ENCODE data around the gene KCNK18.

KCNK18 gene

GRCh38 chr10:117240621-117241529, 43.6 kb downstream of the KCNK18 start, which contains the start of gene SLC18A2:
Gene SLC18A2 (plus strand): TSS chr10:117241114. CDS start chr10:117241694, 580 bp downstream.
- 2 to 3% methylated on average over 49 to 54 of the region's 93 CpGs for WGBS, 2 experiments (ENCODE audit: insufficient coverage in 2 of 2)
- Histone ChIP-seq H3K4me3 (ENCODE audit: extremely low read depth, insufficient read depth, low read length, poor library complexity, severe bottlenecking) (peak within 1 kb of the TSS; percentile 29), H3K27ac (ENCODE audit: low read depth, low read length, severe bottlenecking) (no peak within 1 kb of the TSS), H3K36me3 (ENCODE audit: control insufficient read depth, insufficient read depth, low read length) (no peaks in the 10 kb centered on the region), H3K9me3 (ENCODE audit: control insufficient read depth, low read length) (no peaks in the 10 kb centered on the region), H3K4me1 (ENCODE audit: control insufficient read depth, insufficient read depth, low read length, poor library complexity, severe bottlenecking) (no peaks in the 10 kb centered on the region)

DNA sequence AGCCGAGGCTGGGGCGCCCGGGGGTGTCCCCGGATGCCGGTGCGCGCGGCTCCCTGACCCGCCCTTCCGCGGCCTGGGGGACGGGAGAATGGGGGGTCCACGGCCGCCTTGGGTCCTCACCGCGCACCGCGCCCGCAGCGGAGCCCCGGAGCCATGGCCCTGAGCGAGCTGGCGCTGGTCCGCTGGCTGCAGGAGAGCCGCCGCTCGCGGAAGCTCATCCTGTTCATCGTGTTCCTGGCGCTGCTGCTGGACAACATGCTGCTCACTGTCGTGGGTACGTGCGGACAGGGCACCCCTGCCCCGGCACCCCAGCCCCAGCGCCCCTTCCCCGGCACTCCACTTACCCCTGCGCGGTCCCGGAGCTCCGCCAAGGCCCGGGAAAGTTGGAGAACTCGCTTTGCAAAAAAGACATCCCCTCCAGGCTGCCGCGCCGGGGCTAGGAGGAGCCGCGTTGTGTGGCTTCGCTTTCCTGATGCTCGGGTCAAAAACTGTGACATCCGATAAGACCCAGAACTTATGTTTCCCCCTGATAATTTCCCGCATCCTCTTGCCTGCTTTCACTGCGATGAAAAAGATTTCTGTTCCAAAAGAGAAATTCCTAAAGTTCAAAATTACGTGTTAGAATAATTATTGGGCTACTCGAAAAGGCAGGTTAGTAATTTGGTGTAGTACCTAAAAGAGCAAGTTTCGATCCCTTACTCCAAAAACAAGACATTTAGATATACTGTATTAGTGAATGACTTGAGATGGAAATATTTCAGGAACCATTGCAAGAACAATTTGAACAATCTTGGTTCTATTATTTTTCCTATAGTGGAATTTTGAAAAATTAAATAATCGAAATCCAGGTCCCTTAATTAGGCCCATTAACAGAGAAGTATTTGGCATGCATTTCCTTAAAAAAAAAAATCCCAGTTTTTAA, 44.5 kb downstream of the KCNK18 start:
- no peaks in the 10 kb centered on the region for H3K36me3 ChIP-seq (ENCODE audit: control insufficient read depth, insufficient read depth, low read length)
- WGBS, 2 experiments (ENCODE audit: insufficient coverage in 2 of 2), result 2 to 3% methylated on average over 35 to 45 of the region's 56 CpGs
- H3K27ac ChIP-seq (ENCODE audit: low read depth, low read length, severe bottlenecking), result no peak overlapping the region
- peak overlapping the region; percentile 29 for H3K4me3 ChIP-seq (ENCODE audit: extremely low read depth, insufficient read depth, low read length, poor library complexity, severe bottlenecking)
- H3K9me3 ChIP-seq (ENCODE audit: control insufficient read depth, low read length), result no peaks in the 10 kb centered on the region
- H3K4me1 ChIP-seq (ENCODE audit: control insufficient read depth, insufficient read depth, low read length, poor library complexity, severe bottlenecking), result no peaks in the 10 kb centered on the region

DNA sequence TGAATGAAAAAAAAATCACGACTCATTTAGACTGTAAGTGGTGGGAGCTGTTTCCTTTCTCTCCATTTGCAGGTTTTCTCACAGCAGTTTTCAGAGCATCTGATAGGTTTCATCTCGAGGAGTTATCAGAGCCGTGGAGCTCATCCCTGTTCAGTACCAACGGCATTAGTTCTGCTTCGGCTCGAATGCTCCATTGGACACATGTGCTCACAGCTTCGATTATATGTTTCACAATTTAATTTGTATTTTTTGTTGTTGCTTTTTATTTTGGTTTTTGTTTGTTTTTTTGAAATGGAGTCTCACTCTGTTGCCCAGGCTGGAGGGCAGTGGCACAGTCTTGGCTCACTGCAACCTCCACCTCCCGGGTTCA, 45.2 kb downstream of the KCNK18 start:
- no peaks in the 10 kb centered on the region for H3K9me3 ChIP-seq (ENCODE audit: control insufficient read depth, low read length)
- H3K4me3 ChIP-seq (ENCODE audit: extremely low read depth, insufficient read depth, low read length, poor library complexity, severe bottlenecking), result no peak overlapping the region
- 80 to 93% methylated on average over 4 to 7 of the region's 8 CpGs for WGBS, 2 experiments (ENCODE audit: insufficient coverage in 2 of 2)
- H3K4me1 ChIP-seq (ENCODE audit: control insufficient read depth, insufficient read depth, low read length, poor library complexity, severe bottlenecking), result no peaks in the 10 kb centered on the region
- no peak overlapping the region for H3K27ac ChIP-seq (ENCODE audit: low read depth, low read length, severe bottlenecking)
- H3K36me3 ChIP-seq (ENCODE audit: control insufficient read depth, insufficient read depth, low read length), result no peaks in the 10 kb centered on the region

- Histone ChIP-seq H3K4me3 (ENCODE audit: extremely low read depth, insufficient read depth, low read length, poor library complexity, severe bottlenecking) (no peak overlapping the region), H3K36me3 (ENCODE audit: control insufficient read depth, insufficient read depth, low read length) (no peaks in the 10 kb centered on the region), H3K27ac (ENCODE audit: low read depth, low read length, severe bottlenecking) (no peak overlapping the region), H3K4me1 (ENCODE audit: control insufficient read depth, insufficient read depth, low read length, poor library complexity, severe bottlenecking) (peaks cover 8% of the 10 kb centered on the region), H3K9me3 (ENCODE audit: control insufficient read depth, low read length) (no peaks in the 10 kb centered on the region)
- WGBS, 2 experiments (ENCODE audit: insufficient coverage in 2 of 2), result 95 to 100% methylated on average over 3 of the region's 3 CpGs
Observed at GRCh38 chr10:117246997-117247671, 49.8 kb downstream of the KCNK18 start.

DNA sequence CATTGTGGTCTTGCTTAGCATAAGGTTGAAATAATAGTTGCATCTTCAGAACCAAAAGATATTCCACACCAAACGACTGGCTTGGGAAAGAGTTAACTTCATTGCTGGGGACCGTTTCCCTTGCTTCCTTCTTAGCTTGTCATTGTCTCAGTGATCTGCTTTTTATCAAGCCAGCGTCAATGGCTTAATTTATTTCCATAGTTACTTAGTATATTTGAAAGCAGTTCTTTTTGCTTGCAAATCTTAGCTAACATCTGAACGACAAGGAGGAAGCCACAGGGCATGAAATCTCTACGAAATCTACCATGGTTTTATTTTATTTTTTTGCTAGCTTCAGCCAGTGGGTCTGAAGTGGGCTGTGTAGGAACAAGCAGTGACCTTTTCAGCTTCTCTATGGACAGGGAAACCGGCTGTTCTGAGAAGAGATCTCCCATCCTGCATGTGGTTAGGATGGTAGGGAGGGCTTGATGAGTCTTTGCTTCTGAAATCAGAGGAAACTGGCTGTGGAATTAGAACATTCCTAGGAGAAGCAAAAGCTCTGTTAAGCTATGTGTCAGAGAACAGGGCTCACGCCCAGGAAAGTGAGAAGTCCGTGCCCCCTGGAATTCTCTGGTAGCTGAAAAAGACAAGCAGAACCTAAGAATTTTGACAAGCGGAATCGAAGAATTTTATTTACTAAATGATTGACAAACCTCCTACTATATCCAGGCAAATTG, 51.6 kb downstream of the KCNK18 start:
- Histone ChIP-seq H3K9me3 (ENCODE audit: control insufficient read depth, low read length) (no peaks in the 10 kb centered on the region), H3K4me3 (ENCODE audit: extremely low read depth, insufficient read depth, low read length, poor library complexity, severe bottlenecking) (no peak overlapping the region), H3K27ac (ENCODE audit: low read depth, low read length, severe bottlenecking) (peak overlapping the region; percentile 59), H3K4me1 (ENCODE audit: control insufficient read depth, insufficient read depth, low read length, poor library complexity, severe bottlenecking) (peaks cover 8% of the 10 kb centered on the region), H3K36me3 (ENCODE audit: control insufficient read depth, insufficient read depth, low read length) (no peaks in the 10 kb centered on the region)
- 73 to 76% methylated on average over 3 to 5 of the region's 10 CpGs for WGBS, 2 experiments (ENCODE audit: insufficient coverage in 2 of 2)

DNA sequence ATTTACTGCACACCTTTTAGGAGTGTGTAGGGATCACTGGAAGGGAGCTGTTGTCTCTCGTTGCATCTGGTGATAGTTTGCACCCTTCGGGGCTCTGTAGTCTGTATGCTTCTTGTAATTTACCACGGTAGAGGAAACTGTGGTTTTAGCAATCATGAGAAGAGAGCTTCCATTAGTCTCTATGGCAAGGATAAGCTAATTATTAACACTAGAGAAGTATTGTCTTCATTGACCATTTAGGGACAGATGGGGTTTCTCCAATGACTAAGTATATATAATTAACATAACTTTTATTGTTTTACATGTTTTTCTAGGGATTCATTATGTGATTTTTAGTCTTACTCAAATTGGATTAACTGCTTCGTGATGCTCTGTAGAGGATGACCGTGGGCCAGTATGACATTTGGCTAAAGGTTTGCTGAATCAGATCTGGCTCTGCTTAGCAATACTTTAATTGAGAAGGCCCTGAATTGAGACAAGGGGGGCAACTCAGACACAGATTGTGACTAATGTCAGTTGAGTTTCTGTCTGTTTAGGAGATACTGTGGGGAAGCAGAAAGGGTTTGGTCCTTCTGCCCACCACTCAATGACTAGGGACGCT, 52.3 kb downstream of the KCNK18 start:
- H3K4me1 ChIP-seq (ENCODE audit: control insufficient read depth, insufficient read depth, low read length, poor library complexity, severe bottlenecking), result peaks cover 8% of the 10 kb centered on the region
- WGBS, 2 experiments (ENCODE audit: insufficient coverage in 2 of 2), result 68 to 83% methylated on average over 4 to 6 of the region's 6 CpGs
- no peak overlapping the region for H3K4me3 ChIP-seq (ENCODE audit: extremely low read depth, insufficient read depth, low read length, poor library complexity, severe bottlenecking)
- H3K27ac ChIP-seq (ENCODE audit: low read depth, low read length, severe bottlenecking), result no peak overlapping the region
- no peaks in the 10 kb centered on the region for H3K9me3 ChIP-seq (ENCODE audit: control insufficient read depth, low read length)
- no peaks in the 10 kb centered on the region for H3K36me3 ChIP-seq (ENCODE audit: control insufficient read depth, insufficient read depth, low read length)

GRCh38 chr10:117250411-117250810, 53.1 kb downstream of the KCNK18 start:
- no peaks in the 10 kb centered on the region for H3K9me3 ChIP-seq (ENCODE audit: control insufficient read depth, low read length)
- 66 to 69% methylated on average over 4 to 5 of the region's 7 CpGs for WGBS, 2 experiments (ENCODE audit: insufficient coverage in 2 of 2)
- H3K27ac ChIP-seq (ENCODE audit: low read depth, low read length, severe bottlenecking), result no peak overlapping the region
- H3K36me3 ChIP-seq (ENCODE audit: control insufficient read depth, insufficient read depth, low read length), result no peaks in the 10 kb centered on the region
- H3K4me1 ChIP-seq (ENCODE audit: control insufficient read depth, insufficient read depth, low read length, poor library complexity, severe bottlenecking), result peaks cover 8% of the 10 kb centered on the region
- no peak overlapping the region for H3K4me3 ChIP-seq (ENCODE audit: extremely low read depth, insufficient read depth, low read length, poor library complexity, severe bottlenecking)

GRCh38 chr10:117253908-117254307, 56.6 kb downstream of the KCNK18 start:
- 76 to 84% methylated on average over 4 to 8 of the region's 9 CpGs for WGBS, 2 experiments (ENCODE audit: insufficient coverage in 2 of 2)
- Histone ChIP-seq H3K27ac (ENCODE audit: low read depth, low read length, severe bottlenecking) (no peak overlapping the region), H3K9me3 (ENCODE audit: control insufficient read depth, low read length) (no peaks in the 10 kb centered on the region), H3K4me1 (ENCODE audit: control insufficient read depth, insufficient read depth, low read length, poor library complexity, severe bottlenecking) (peaks cover 7% of the 10 kb centered on the region), H3K36me3 (ENCODE audit: control insufficient read depth, insufficient read depth, low read length) (no peaks in the 10 kb centered on the region), H3K4me3 (ENCODE audit: extremely low read depth, insufficient read depth, low read length, poor library complexity, severe bottlenecking) (no peak overlapping the region)

DNA sequence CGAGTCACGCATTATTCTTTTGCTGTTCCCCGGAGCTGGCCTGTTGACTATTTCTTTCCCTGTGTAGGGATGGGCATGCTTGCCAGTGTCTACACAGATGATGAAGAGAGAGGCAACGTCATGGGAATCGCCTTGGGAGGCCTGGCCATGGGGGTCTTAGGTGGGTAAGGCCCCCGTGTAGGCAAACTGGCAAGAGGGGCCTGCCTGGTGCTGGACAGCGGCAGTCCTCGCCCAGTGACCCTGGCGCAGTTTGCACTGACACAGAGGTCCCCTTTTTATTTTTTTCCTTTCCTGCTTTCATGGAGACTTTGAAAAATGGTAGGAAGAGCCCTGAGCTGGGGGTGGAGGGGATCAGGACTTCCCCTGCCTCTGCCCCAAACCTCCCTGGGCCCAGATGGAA, 57.0 kb downstream of the KCNK18 start:
- Histone ChIP-seq H3K27ac (ENCODE audit: low read depth, low read length, severe bottlenecking) (no peak overlapping the region), H3K4me3 (ENCODE audit: extremely low read depth, insufficient read depth, low read length, poor library complexity, severe bottlenecking) (no peak overlapping the region), H3K9me3 (ENCODE audit: control insufficient read depth, low read length) (no peaks in the 10 kb centered on the region), H3K4me1 (ENCODE audit: control insufficient read depth, insufficient read depth, low read length, poor library complexity, severe bottlenecking) (peaks cover 3% of the 10 kb centered on the region), H3K36me3 (ENCODE audit: control insufficient read depth, insufficient read depth, low read length) (no peaks in the 10 kb centered on the region)
- WGBS, 2 experiments (ENCODE audit: insufficient coverage in 2 of 2), result 71 to 78% methylated on average over 6 of the region's 9 CpGs

Measured in mesodermal cell (in vitro differentiated cells).